Keratinocyte (primary cell): ENCODE results near the gene SLC8A1. TPM values are rescaled to one million over a fixed set of nuclear protein-coding genes. Genes with fewer than 3 reads are reported as not detected.

Experiments
- DNase-seq: peaks from one replicate; pipeline ENCODE4 v3.0.0-alpha.2; 2011; ENCODE audit warnings: low read depth, missing footprints, low spot score
- FAIRE-seq: peaks from 2 replicates; lab custom pipeline; 2011; peaks lifted over from hg19 to GRCh38; lab: Jason Lieb, UNC
- H2AFZ ChIP-seq: 2 replicates; pipeline ENCODE4 v1.6.0; 2012; ENCODE audit warnings: low read length, control low read depth, inconsistent platforms; ENCODE audit not compliant: control insufficient read depth
- H3K27ac ChIP-seq: 2 replicates; pipeline ENCODE4 v1.5.1; 2011; ENCODE audit warnings: low read length; ENCODE audit not compliant: control insufficient read depth, insufficient read depth
- H3K27me3 ChIP-seq: 3 replicates; pipeline ENCODE4 v1.6.0; 2011; ENCODE audit warnings: low read length; ENCODE audit not compliant: control insufficient read depth, insufficient read depth; ENCODE audit errors: extremely low read depth
- H3K36me3 ChIP-seq, 2 experiments: 2 replicates in 1 of 2; 3 replicates in 1 of 2; pipeline ENCODE4 v1.5.1; 2011; ENCODE audit warnings: low read length in 2 of 2, mild to moderate bottlenecking in 1 of 2; ENCODE audit not compliant: control insufficient read depth in 2 of 2, insufficient read depth in 2 of 2; ENCODE audit errors: extremely low read depth in 1 of 2
- H3K4me1 ChIP-seq: 3 replicates; pipeline ENCODE4 v1.5.1; 2011; ENCODE audit warnings: low read length; ENCODE audit not compliant: control insufficient read depth, insufficient read depth; ENCODE audit errors: extremely low read depth
- H3K4me2 ChIP-seq: 3 replicates; pipeline ENCODE4 v1.6.0; 2011; ENCODE audit warnings: low read depth, low read length; ENCODE audit not compliant: control insufficient read depth, insufficient read depth; ENCODE audit errors: extremely low read depth
- H3K4me3 ChIP-seq, 3 experiments: fragments of 200-600 bp in 1 of 3; sonication (generic) in 1 of 3; 2 replicates in 2 of 3; 3 replicates in 1 of 3; pipeline ENCODE4 v1.5.1; 2011 to 2016; ENCODE audit warnings: low read length in 3 of 3, mild to moderate bottlenecking in 3 of 3, control low read depth in 2 of 3, inconsistent platforms in 1 of 3, low read depth in 1 of 3, mixed read lengths in 1 of 3, mixed run types in 1 of 3, moderate library complexity in 1 of 3; ENCODE audit not compliant: control insufficient read depth in 2 of 3, insufficient read depth in 2 of 3; ENCODE audit errors: extremely low read depth in 1 of 3
- H3K79me2 ChIP-seq: 2 replicates; pipeline ENCODE4 v1.6.0; 2012; ENCODE audit warnings: low read length; ENCODE audit not compliant: control insufficient read depth, insufficient read depth
- H3K9ac ChIP-seq: 3 replicates; pipeline ENCODE4 v1.6.0; 2011; ENCODE audit warnings: low read length; ENCODE audit not compliant: control insufficient read depth, insufficient read depth; ENCODE audit errors: extremely low read depth
- H3K9me1 ChIP-seq: 3 replicates; pipeline ENCODE4 v1.6.0; 2011; ENCODE audit warnings: low read length; ENCODE audit not compliant: control insufficient read depth, insufficient read depth; ENCODE audit errors: extremely low read depth
- H3K9me3 ChIP-seq: 2 replicates; pipeline ENCODE4 v1.5.1; 2012; ENCODE audit warnings: low read depth, low read length; ENCODE audit not compliant: control insufficient read depth
- H4K20me1 ChIP-seq: 3 replicates; pipeline ENCODE4 v1.6.0; 2011; ENCODE audit warnings: low read length; ENCODE audit not compliant: control insufficient read depth, insufficient read depth; ENCODE audit errors: extremely low read depth
- CTCF ChIP-seq, 3 experiments: IDR thresholded peaks in 1 of 3; conservative IDR thresholded peaks in 1 of 3; optimal IDR thresholded peaks in 1 of 3; 2 replicates in 2 of 3; 3 replicates in 1 of 3; pipeline versions ENCODE3 to v1.5.1; 2011; ENCODE audit warnings: low read length in 3 of 3, mild to moderate bottlenecking in 3 of 3, moderate library complexity in 2 of 3, control low read depth in 1 of 3, inconsistent platforms in 1 of 3; ENCODE audit not compliant: insufficient read depth in 2 of 3; ENCODE audit errors: extremely low read depth in 1 of 3
- EZH2 ChIP-seq: IDR thresholded peaks from one replicate; pipeline ENCODE4 v1.6.1; 2012; ENCODE audit warnings: inconsistent platforms, mild to moderate bottlenecking, low read length, moderate library complexity
- dilution Hi-C: fragments of 300-500 bp; cut with MboI; formaldehyde crosslinking; loops from one replicate; pipeline ENCODE4 v1.7.0; 2020; ENCODE audit warnings: low sequenced_read_pairs; ENCODE audit not compliant: extremely low pct_ligation_motif_present
- polyA plus RNA-seq, 5 experiments: library from polyadenylated mRNA; depleted of rRNA in 3 of 5; stranded (reverse) in 3 of 5; stranded (forward) in 1 of 5; unstranded in 1 of 5; fragments of >200 nt; gene quantifications; 1 replicate in 1 of 5; 2 replicates in 3 of 5; 3 replicates in 1 of 5; pipeline versions ENCODE4 v1.2.1 to v1.2.3, GENCODE V29; 2011 to 2012; ENCODE audit warnings: missing spikeins in 2 of 5, low read depth in 1 of 5, low replicate concordance in 1 of 5

SLC8A1 gene
- polyA plus RNA-seq, 1 donor (not counting 4 experiments of a cell fraction or from before 2014, with no cell fraction given), result 2.7 TPM

GRCh38 chr2:40363231-40363630 is 88.7 kb downstream of the SLC8A1 start:
- H3K9me1 ChIP-seq, result no peaks in the 10 kb centered on the region
- no peaks in the 10 kb centered on the region for H3K27me3 ChIP-seq
- TF ChIP-seq CTCF (optimal IDR thresholded peaks at IDR 0.05 in 1 of 3, IDR thresholded peaks at IDR 0.05 in 1 of 3, conservative IDR thresholded peaks at IDR 0.05 in 1 of 3; ENCODE audit: extremely low read depth in 1 of 3, insufficient read depth in 2 of 3, low read length in 3 of 3) (no peak), EZH2 (no peak)
- H3K9ac ChIP-seq, result no peak overlapping the region
- no peak overlapping the region for H2AFZ ChIP-seq
- FAIRE-seq (no peak), DNase-seq (no peak)
- no peak overlapping the region for H3K27ac ChIP-seq
- H3K4me2 ChIP-seq, result no peak overlapping the region
- dilution Hi-C loops, result no loop called here
- H4K20me1 ChIP-seq, result no peaks in the 10 kb centered on the region
- H3K36me3 ChIP-seq, result no peaks in the 10 kb centered on the region
- no peaks in the 10 kb centered on the region for H3K9me3 ChIP-seq
- no peaks in the 10 kb centered on the region for H3K4me1 ChIP-seq
- no peaks in the 10 kb centered on the region for H3K79me2 ChIP-seq
- H3K4me3 ChIP-seq, result no peak overlapping the region

GRCh38 chr2:40361478-40361877 is 90.4 kb downstream of the SLC8A1 start:
- Histone ChIP-seq H3K36me3 (no peaks in the 10 kb centered on the region), H3K9me3 (no peaks in the 10 kb centered on the region), H3K9ac (no peak overlapping the region), H2AFZ (no peak overlapping the region), H3K27ac (no peak overlapping the region), H3K4me2 (no peak overlapping the region), H3K27me3 (no peaks in the 10 kb centered on the region), H3K4me3 (no peak overlapping the region), H4K20me1 (no peaks in the 10 kb centered on the region), H3K79me2 (no peaks in the 10 kb centered on the region), H3K4me1 (no peaks in the 10 kb centered on the region), H3K9me1 (no peaks in the 10 kb centered on the region)
- TF ChIP-seq EZH2, result no peak
- TF ChIP-seq CTCF (optimal IDR thresholded peaks at IDR 0.05 in 1 of 3, IDR thresholded peaks at IDR 0.05 in 1 of 3, conservative IDR thresholded peaks at IDR 0.05 in 1 of 3; ENCODE audit: extremely low read depth in 1 of 3, insufficient read depth in 2 of 3, low read length in 3 of 3), result no peak
- dilution Hi-C loops, result no loop called here
- FAIRE-seq (no peak), DNase-seq (no peak)
